ENCODE results near the gene IHH. TPM values are rescaled to one million over a fixed set of nuclear protein-coding genes. Genes with fewer than 3 reads are reported as not detected.

Gene IHH
- total and polyA plus RNA-seq, 2 of the 8 experiments (the other 6 are each of a cell fraction or from before 2014, with no cell fraction given) = 0.03 TPM; not detected in 1

DNA sequence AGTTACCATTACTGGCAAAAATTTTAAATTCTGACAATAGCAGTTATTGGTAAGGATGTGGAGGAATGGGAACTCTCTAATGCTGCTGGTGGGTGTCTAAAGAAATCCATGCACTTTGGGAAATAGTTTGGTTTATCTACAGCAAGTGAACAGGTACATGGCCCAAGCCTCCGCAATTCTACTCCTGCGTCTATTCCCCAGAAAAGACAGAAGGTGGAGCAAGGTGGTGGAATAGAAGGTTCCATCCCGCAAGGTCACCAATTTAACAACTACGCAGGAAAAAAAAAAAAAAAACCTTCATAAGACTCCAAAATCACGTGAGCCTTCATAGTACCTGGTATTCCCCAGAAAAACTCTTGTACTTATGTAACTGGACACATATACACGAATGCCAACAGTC, 25.9 kb downstream of the IHH start:
- no peak overlapping the region for H3K9ac ChIP-seq (replicated peaks in 1 of 4; ENCODE audit: extremely low read depth in 1 of 4, low read depth in 3 of 4, low read length in 3 of 4)
- ChIA-PET CTCF (ENCODE audit: partially characterized antibody) (interaction anchor here (1.4 to 62.8 kb wide), 4 partner anchors 23 to 319 kb away, joined by 3 to 1777 read pairs (median 505); partner anchors contain the start of genes CFAP65 and IHH), POLR2A (ENCODE audit: partially characterized antibody) (no interaction called here)
- H2BK120ac ChIP-seq (replicated peaks; ENCODE audit: low read depth, low read length) = no peak overlapping the region
- H3K4me1 ChIP-seq (replicated peaks in 1 of 4; ENCODE audit: control insufficient read depth in 3 of 4, insufficient read depth in 4 of 4, low read length in 3 of 4) = peaks cover 0 to 2% (median under 1%) of the 10 kb centered on the region in 4 experiments; a peak in 2 of 7 replicates
- no peak for TF ChIP-seq JUND (IDR thresholded peaks at IDR 0.05; ENCODE audit: low read length)
- TF ChIP-seq CHD1 (IDR thresholded peaks at IDR 0.05; ENCODE audit: low read depth, low read length) = no peak
- TF ChIP-seq, protein P1, sequence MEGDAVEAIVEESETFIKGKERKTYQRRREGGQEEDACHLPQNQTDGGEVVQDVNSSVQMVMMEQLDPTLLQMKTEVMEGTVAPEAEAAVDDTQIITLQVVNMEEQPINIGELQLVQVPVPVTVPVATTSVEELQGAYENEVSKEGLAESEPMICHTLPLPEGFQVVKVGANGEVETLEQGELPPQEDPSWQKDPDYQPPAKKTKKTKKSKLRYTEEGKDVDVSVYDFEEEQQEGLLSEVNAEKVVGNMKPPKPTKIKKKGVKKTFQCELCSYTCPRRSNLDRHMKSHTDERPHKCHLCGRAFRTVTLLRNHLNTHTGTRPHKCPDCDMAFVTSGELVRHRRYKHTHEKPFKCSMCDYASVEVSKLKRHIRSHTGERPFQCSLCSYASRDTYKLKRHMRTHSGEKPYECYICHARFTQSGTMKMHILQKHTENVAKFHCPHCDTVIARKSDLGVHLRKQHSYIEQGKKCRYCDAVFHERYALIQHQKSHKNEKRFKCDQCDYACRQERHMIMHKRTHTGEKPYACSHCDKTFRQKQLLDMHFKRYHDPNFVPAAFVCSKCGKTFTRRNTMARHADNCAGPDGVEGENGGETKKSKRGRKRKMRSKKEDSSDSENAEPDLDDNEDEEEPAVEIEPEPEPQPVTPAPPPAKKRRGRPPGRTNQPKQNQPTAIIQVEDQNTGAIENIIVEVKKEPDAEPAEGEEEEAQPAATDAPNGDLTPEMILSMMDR (IDR thresholded peaks at IDR 0.05; ENCODE audit: control extremely low read depth in 1 of 3, insufficient read depth in 1 of 3, low read depth in 1 of 3, low read length in 3 of 3) = peak in 2 of 3 experiments; percentile 2 to 10; a peak in 2 of 4 replicates
- TF ChIP-seq RAD21 (IDR thresholded peaks at IDR 0.05 in 1 of 2, conservative IDR thresholded peaks at IDR 0.05 in 1 of 2; ENCODE audit: low read depth in 2 of 2, low read length in 2 of 2) = 0 out of 4 replicates have a peak, but pooled peaks of 1 of the 2 experiments have one; percentile 11
- no peak for TF ChIP-seq EGR1 (IDR thresholded peaks at IDR 0.05; ENCODE audit: borderline replicate concordance, low read depth, low read length)
- TF ChIP-seq RFX5 (IDR thresholded peaks at IDR 0.05; ENCODE audit: borderline replicate concordance, low read depth, low read length) = no peak
- TF ChIP-seq SP1 (IDR thresholded peaks at IDR 0.05; ENCODE audit: low read depth, low read length) = no peak
- TF ChIP-seq, protein P2, sequence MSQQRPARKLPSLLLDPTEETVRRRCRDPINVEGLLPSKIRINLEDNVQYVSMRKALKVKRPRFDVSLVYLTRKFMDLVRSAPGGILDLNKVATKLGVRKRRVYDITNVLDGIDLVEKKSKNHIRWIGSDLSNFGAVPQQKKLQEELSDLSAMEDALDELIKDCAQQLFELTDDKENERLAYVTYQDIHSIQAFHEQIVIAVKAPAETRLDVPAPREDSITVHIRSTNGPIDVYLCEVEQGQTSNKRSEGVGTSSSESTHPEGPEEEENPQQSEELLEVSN (IDR thresholded peaks at IDR 0.05) = no peak
- no peak overlapping the region for H2BK12ac ChIP-seq (ENCODE audit: low read depth, low read length)
- no peak overlapping the region for H3K18ac ChIP-seq (ENCODE audit: extremely low read depth, low read length)
- no peaks in the 10 kb centered on the region for H3K9me3 ChIP-seq (ENCODE audit: insufficient read depth in 2 of 2, low read depth in 1 of 2, low read length in 1 of 2)
- no peak overlapping the region for H2BK15ac ChIP-seq (ENCODE audit: low read length)
- H3K4me2 ChIP-seq (ENCODE audit: insufficient read depth in 1 of 2, low read depth in 2 of 2, low read length in 2 of 2) = no peak overlapping the region
- H2BK20ac ChIP-seq (ENCODE audit: low read length) = no peak overlapping the region
- no peak overlapping the region for H2BK5ac ChIP-seq (ENCODE audit: low read depth, low read length)
- H4K91ac ChIP-seq (replicated peaks; ENCODE audit: insufficient read length, low read length) = no peak overlapping the region
- no peak overlapping the region for H4K8ac ChIP-seq (ENCODE audit: extremely low read depth, insufficient read depth, low read length)
- no peak overlapping the region for H4K5ac ChIP-seq (ENCODE audit: insufficient read length, low read depth, low read length)
- FAIRE-seq (no peak), DNase-seq (ENCODE audit: low read depth in 1 of 2, low spot score in 2 of 2) (no peak)
- H3K36me3 ChIP-seq (ENCODE audit: control insufficient read depth in 2 of 4, insufficient read depth in 4 of 4, low read length in 3 of 4) = no peaks in the 10 kb centered on the region
- H3K23me2 ChIP-seq (ENCODE audit: low read depth, low read length) = no peaks in the 10 kb centered on the region
- no peaks in the 10 kb centered on the region for H3K79me2 ChIP-seq (ENCODE audit: control insufficient read depth in 1 of 2, insufficient read depth in 2 of 2, low read length in 2 of 2)
- H3K27me3 ChIP-seq (replicated peaks in 1 of 4; ENCODE audit: control insufficient read depth in 3 of 4, extremely low read depth in 1 of 4, insufficient read depth in 3 of 4, low read length in 3 of 4) = peaks cover 0 to 2% (median 0%) of the 10 kb centered on the region in 4 experiments; a peak in 1 of 7 replicates
- no peak overlapping the region for H3K56ac ChIP-seq (replicated peaks; ENCODE audit: insufficient read length, low read depth, low read length)
- H3K79me1 ChIP-seq (ENCODE audit: low read depth, low read length) = no peaks in the 10 kb centered on the region
- H2AFZ ChIP-seq (ENCODE audit: low read length) = no peak overlapping the region
- H3K4me3 ChIP-seq (ENCODE audit: extremely low read depth in 1 of 4, insufficient read depth in 2 of 4, low read depth in 3 of 4, low read length in 4 of 4) = no peak overlapping the region
- H4K20me1 ChIP-seq (replicated peaks in 1 of 2; ENCODE audit: control insufficient read depth in 1 of 2, insufficient read depth in 2 of 2, low read length in 2 of 2) = no peaks in the 10 kb centered on the region
- no peak overlapping the region for H2AK5ac ChIP-seq (ENCODE audit: low read depth, low read length)
- H3K4ac ChIP-seq (replicated peaks; ENCODE audit: insufficient read length, low read depth, low read length) = no peak overlapping the region
- no peak overlapping the region for H3K23ac ChIP-seq (ENCODE audit: insufficient read length)
- no peak overlapping the region for H3K27ac ChIP-seq (ENCODE audit: low read depth, low read length)
- WGBS, 2 experiments (ENCODE audit: extremely low coverage in 1 of 2, insufficient coverage in 1 of 2, insufficient read length in 1 of 2, insufficient replicate concordance in 2 of 2, low coverage in 1 of 2, low lambda C conversion rate in 2 of 2, missing lambda C conversion rate in 1 of 2) = 59% methylated on average over 6 of the region's 6 CpGs; no CpG with 5 or more reads in 1 of the 2 experiments
- H3K14ac ChIP-seq (ENCODE audit: insufficient read length) = no peak overlapping the region

All from H1 (cell line).